Breast epithelium (tissue), 3 donors: ENCODE measurements around the gene CHD5.

ENCODE experiments used
- POLR2A ChIP-seq: fragments of 450-650 bp; IDR thresholded peaks from one replicate; pipeline ENCODE4 v1.6.1; 2016; ENCODE audit warnings: antibody characterized with exemption, mild to moderate bottlenecking, moderate library complexity
- POLR2AphosphoS5 ChIP-seq, 3 donors: sonication (generic); formaldehyde crosslinking; IDR thresholded peaks; one replicate each; pipeline ENCODE4 v1.6.1; 2017; ENCODE audit warnings: antibody characterized with exemption in 3 of 3
- TF ChIP-seq, protein P1 (sequence below), 3 donors: fragments of 450-650 bp; IDR thresholded peaks; one replicate each; pipeline ENCODE4 v1.5.1; 2016 to 2017; ENCODE audit warnings: antibody characterized with exemption in 3 of 3, mild to moderate bottlenecking in 3 of 3, moderate library complexity in 3 of 3

DNA sequence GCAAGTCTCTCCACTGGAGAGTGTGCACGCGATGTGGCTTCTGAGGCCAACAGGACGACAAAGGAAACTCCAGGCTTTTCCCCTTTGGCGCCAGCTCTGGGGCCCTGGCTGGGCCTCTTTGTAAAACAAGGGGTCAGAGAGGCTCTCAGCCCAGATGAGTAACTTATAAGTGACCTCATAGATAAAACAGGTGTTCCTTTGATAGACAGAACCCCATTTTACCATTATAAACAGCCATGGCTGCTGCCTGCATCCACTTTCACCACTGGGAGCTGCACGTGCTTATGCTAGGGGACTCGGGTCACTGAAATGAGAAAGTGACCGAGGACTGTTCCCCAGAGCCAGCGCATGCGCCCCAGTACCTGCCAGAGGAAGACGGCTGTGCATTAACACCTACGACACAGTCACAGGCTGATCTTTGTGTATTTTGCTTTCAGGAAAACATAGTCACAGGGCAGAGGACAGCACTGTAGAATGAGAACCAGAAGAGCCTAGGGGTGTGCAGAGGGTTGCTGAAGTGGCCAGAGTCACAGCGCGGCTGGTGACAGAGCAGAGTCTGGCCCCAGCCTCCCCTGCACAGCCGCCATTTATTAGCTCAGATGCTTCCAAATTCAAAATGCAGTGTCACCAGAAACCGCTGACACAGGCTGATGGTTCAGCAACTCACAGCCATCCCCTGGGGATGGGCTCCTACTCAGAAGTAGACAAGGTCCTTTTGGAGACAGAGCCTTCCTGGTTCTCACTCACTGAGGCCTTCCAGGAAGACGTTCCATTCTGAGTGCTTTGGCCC, 38.4 kb upstream of the CHD5 start:
- TF ChIP-seq, protein P1, sequence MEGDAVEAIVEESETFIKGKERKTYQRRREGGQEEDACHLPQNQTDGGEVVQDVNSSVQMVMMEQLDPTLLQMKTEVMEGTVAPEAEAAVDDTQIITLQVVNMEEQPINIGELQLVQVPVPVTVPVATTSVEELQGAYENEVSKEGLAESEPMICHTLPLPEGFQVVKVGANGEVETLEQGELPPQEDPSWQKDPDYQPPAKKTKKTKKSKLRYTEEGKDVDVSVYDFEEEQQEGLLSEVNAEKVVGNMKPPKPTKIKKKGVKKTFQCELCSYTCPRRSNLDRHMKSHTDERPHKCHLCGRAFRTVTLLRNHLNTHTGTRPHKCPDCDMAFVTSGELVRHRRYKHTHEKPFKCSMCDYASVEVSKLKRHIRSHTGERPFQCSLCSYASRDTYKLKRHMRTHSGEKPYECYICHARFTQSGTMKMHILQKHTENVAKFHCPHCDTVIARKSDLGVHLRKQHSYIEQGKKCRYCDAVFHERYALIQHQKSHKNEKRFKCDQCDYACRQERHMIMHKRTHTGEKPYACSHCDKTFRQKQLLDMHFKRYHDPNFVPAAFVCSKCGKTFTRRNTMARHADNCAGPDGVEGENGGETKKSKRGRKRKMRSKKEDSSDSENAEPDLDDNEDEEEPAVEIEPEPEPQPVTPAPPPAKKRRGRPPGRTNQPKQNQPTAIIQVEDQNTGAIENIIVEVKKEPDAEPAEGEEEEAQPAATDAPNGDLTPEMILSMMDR (IDR thresholded peaks at IDR 0.05) = no peak
- TF ChIP-seq POLR2A (no peak), POLR2AphosphoS5 (IDR thresholded peaks at IDR 0.05) (no peak)
